Fibroblast of lung (primary cell): ENCODE measurements around the gene ROBO3. TPM values are rescaled to one million over a fixed set of nuclear protein-coding genes. Genes with fewer than 3 reads are reported as not detected.

Experiments used
- DNase-seq, 2 donors: peaks; one replicate each; pipeline versions ENCODE4 v3.0.0 to v3.0.0-alpha.2; 2010; ENCODE audit warnings: low read depth in 2 of 2
- H2AFZ ChIP-seq: 2 replicates; pipeline ENCODE4 v1.5.1; 2012; ENCODE audit warnings: low read length, control low read depth, inconsistent platforms
- H3K27ac ChIP-seq: 2 replicates; pipeline ENCODE4 v1.5.1; 2011; ENCODE audit warnings: low read length, control low read depth; ENCODE audit not compliant: insufficient read depth
- H3K27me3 ChIP-seq: 2 replicates; pipeline ENCODE4 v1.5.1; 2011; ENCODE audit warnings: mild to moderate bottlenecking, low read length; ENCODE audit not compliant: control insufficient read depth, insufficient read depth
- H3K36me3 ChIP-seq: 2 replicates; pipeline ENCODE4 v1.5.1; 2011; ENCODE audit warnings: low read length; ENCODE audit not compliant: control insufficient read depth, insufficient read depth
- H3K4me1 ChIP-seq: 2 replicates; pipeline ENCODE4 v1.5.1; 2011; ENCODE audit warnings: low read length; ENCODE audit not compliant: control insufficient read depth, insufficient read depth; ENCODE audit errors: extremely low read depth
- H3K4me2 ChIP-seq: 2 replicates; pipeline ENCODE4 v1.5.1; 2011; ENCODE audit warnings: low read length, control low read depth; ENCODE audit not compliant: insufficient read depth; ENCODE audit errors: extremely low read depth
- H3K4me3 ChIP-seq, 4 experiments: fragments of 200-600 bp in 1 of 4; sonication (generic) in 1 of 4; replicated peaks in 1 of 4; 2 replicates each; pipeline ENCODE4 v1.5.1; 2011 to 2016; ENCODE audit warnings: low read length in 4 of 4, low read depth in 3 of 4, mild to moderate bottlenecking in 3 of 4, control low read depth in 2 of 4, inconsistent platforms in 1 of 4, mixed read lengths in 1 of 4; ENCODE audit not compliant: insufficient read depth in 1 of 4; ENCODE audit errors: control extremely low read depth in 1 of 4
- H3K79me2 ChIP-seq: 2 replicates; pipeline ENCODE4 v1.5.1; 2012; ENCODE audit warnings: mild to moderate bottlenecking, low read length, inconsistent platforms; ENCODE audit not compliant: control insufficient read depth, insufficient read depth
- H3K9ac ChIP-seq: 2 replicates; pipeline ENCODE4 v1.5.1; 2011; ENCODE audit warnings: mild to moderate bottlenecking, low read length, control low read depth; ENCODE audit not compliant: insufficient read depth
- H3K9me3 ChIP-seq: 2 replicates; pipeline ENCODE4 v1.5.1; 2012; ENCODE audit warnings: low read depth, low read length; ENCODE audit not compliant: control insufficient read depth, insufficient read depth
- H4K20me1 ChIP-seq: 2 replicates; pipeline ENCODE4 v1.5.1; 2011; ENCODE audit warnings: low read length; ENCODE audit not compliant: control insufficient read depth, insufficient read depth; ENCODE audit errors: extremely low read depth
- CTCF ChIP-seq, 2 donors: IDR thresholded peaks in 1 of 2; conservative IDR thresholded peaks in 1 of 2; 1 replicate in 1 of 2; 2 replicates in 1 of 2; pipeline ENCODE4 v1.5.1; 2011 to 2012; ENCODE audit warnings: low read length in 2 of 2, control low read depth in 1 of 2, inconsistent platforms in 1 of 2, low read depth in 1 of 2, mild to moderate bottlenecking in 1 of 2
- EZH2 ChIP-seq: IDR thresholded peaks from 2 replicates; pipeline ENCODE4 v1.5.1; 2012; ENCODE audit warnings: low read length, control low read depth, mild to moderate bottlenecking; ENCODE audit errors: missing control alignments
- polyA plus RNA-seq, 2 donors: library from polyadenylated mRNA; depleted of rRNA in 1 of 2; stranded (reverse) in 1 of 2; unstranded in 1 of 2; fragments of >200 nt; gene quantifications; 2 replicates each; pipeline ENCODE4 v1.2.1, GENCODE V29; 2011 to 2012; ENCODE audit warnings: missing spikeins in 1 of 2
- total RNA-seq: library from RNA; depleted of rRNA; stranded (reverse); fragments of >200 nt; gene quantifications from 2 replicates; pipeline ENCODE4 v1.2.1, GENCODE V29; 2014

Gene ROBO3
- total and polyA plus RNA-seq, 2 donors (not counting 1 experiment from before 2014, with no cell fraction given), result 7.2 to 25.4 TPM

- Histone ChIP-seq H3K79me2 (no peaks in the 10 kb centered on the region), H3K4me2 (no peak overlapping the region), H4K20me1 (no peaks in the 10 kb centered on the region), H3K4me3 (no peak overlapping the region), H3K27ac (no peak overlapping the region), H3K9me3 (no peaks in the 10 kb centered on the region), H3K4me1 (peaks cover 2% of the 10 kb centered on the region), H3K36me3 (no peaks in the 10 kb centered on the region), H3K27me3 (peaks cover 46% of the 10 kb centered on the region), H3K9ac (no peak overlapping the region), H2AFZ (no peak overlapping the region)
- TF ChIP-seq CTCF (conservative IDR thresholded peaks at IDR 0.05 in 1 of 2, IDR thresholded peaks at IDR 0.05 in 1 of 2; ENCODE audit: low read depth in 1 of 2, low read length in 2 of 2) (no peak), EZH2 (no peak)
- no peak for DNase-seq
Observed at GRCh38 chr11:124872741-124873140, 7.5 kb downstream of the ROBO3 start.

DNA sequence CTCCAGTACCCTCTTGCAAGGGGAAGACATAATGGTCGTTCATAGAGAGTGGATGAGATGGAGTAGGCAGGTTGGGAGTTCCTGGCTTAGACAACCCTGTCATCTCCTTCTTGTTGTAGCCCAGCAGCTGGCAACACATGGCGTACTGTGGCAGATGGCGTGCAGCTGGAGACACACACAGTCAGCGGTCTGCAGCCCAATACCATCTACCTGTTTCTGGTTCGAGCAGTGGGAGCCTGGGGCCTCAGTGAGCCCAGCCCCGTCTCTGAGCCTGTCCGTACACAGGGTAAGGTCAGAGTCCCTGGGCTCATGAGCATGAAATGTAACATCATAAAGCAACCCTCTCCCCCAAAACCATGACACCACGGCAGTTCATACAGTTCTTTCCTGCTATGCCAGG is 8.7 kb downstream of the ROBO3 start:
- Histone ChIP-seq H3K27me3 (peaks cover 36% of the 10 kb centered on the region), H3K4me3 (no peak overlapping the region), H3K36me3 (no peaks in the 10 kb centered on the region), H3K9me3 (no peaks in the 10 kb centered on the region), H3K27ac (no peak overlapping the region), H3K9ac (no peak overlapping the region), H3K79me2 (no peaks in the 10 kb centered on the region), H2AFZ (no peak overlapping the region), H3K4me2 (no peak overlapping the region), H4K20me1 (no peaks in the 10 kb centered on the region), H3K4me1 (peaks cover 2% of the 10 kb centered on the region)
- TF ChIP-seq CTCF (conservative IDR thresholded peaks at IDR 0.05 in 1 of 2, IDR thresholded peaks at IDR 0.05 in 1 of 2; ENCODE audit: low read depth in 1 of 2, low read length in 2 of 2), result no peak
- no peak for DNase-seq

GRCh38 chr11:124874571-124875255 is 9.5 kb downstream of the ROBO3 start:
- Histone ChIP-seq H3K36me3 (no peaks in the 10 kb centered on the region), H3K4me2 (no peak overlapping the region), H3K27me3 (peaks cover 28% of the 10 kb centered on the region), H2AFZ (no peak overlapping the region), H4K20me1 (no peaks in the 10 kb centered on the region), H3K27ac (no peak overlapping the region), H3K4me1 (peaks cover 2% of the 10 kb centered on the region), H3K79me2 (no peaks in the 10 kb centered on the region), H3K4me3 (no peak overlapping the region), H3K9me3 (no peaks in the 10 kb centered on the region), H3K9ac (no peak overlapping the region)
- no peak for DNase-seq
- TF ChIP-seq CTCF (conservative IDR thresholded peaks at IDR 0.05 in 1 of 2, IDR thresholded peaks at IDR 0.05 in 1 of 2; ENCODE audit: low read depth in 1 of 2, low read length in 2 of 2) (no peak), EZH2 (no peak)
